ENCODE results near the gene FAM174C.

- no peak for TF ChIP-seq CTCF (IDR thresholded peaks at IDR 0.05)
- TF ChIP-seq POLR2A (IDR thresholded peaks at IDR 0.05), result no peak
Observed at GRCh38 chr19:1282588-1283206, 7.4 kb downstream of the FAM174C start.
